GM12878 (cell line): ENCODE results near the gene NPEPPS. TPM values are rescaled to one million over a fixed set of nuclear protein-coding genes. Genes with fewer than 3 reads are reported as not detected.

ENCODE experiments used
- ATAC-seq: fragments of 200-7000 bp; cut with Tn5 transposase; 3 replicates; pipeline ENCODE4 v1.9.1; 2020; ENCODE audit warnings: mild to moderate bottlenecking, moderate library complexity
- BruUV-seq: library from RNA; stranded (reverse); fragments of 400-500 nt; replicated peaks from 2 replicates; lab custom pipeline; 2021; lab: Mats Ljungman, UMichigan
- CTCF ChIA-PET: fragments of 300-600 bp; sonication (Branson Sonifier 250); formaldehyde crosslinking; extraction: SDS; loops from one replicate; lab custom pipeline; 2021; ENCODE audit warnings: inconsistent platforms; lab: Yijun Ruan, JAX
- POLR2A ChIA-PET: fragments of 350-600 bp; formaldehyde crosslinking; extraction: SDS; loops from one replicate; lab custom pipeline; 2021; ENCODE audit warnings: inconsistent platforms; lab: Charles Lee
- RAD21 ChIA-PET: fragments of 300-600 bp; sonication (Branson Sonifier 250); formaldehyde crosslinking; loops from one replicate; lab custom pipeline; 2023; ENCODE audit warnings: antibody characterized with exemption; ENCODE audit not compliant: unreplicated experiment; lab: Charles Lee
- SMC1A ChIA-PET: fragments of 300-600 bp; sonication (Branson Sonifier 250); formaldehyde crosslinking; loops from one replicate; lab custom pipeline; 2023; ENCODE audit not compliant: unreplicated experiment, uncharacterized antibody; lab: Charles Lee
- DNase-seq: peaks from one replicate; pipeline ENCODE4 v3.0.0-alpha.2; 2011; ENCODE audit warnings: low read depth, low spot score
- FAIRE-seq: peaks from 3 replicates; lab custom pipeline; 2011; peaks lifted over from hg19 to GRCh38; lab: Jason Lieb, UNC
- H2AFZ ChIP-seq: 2 replicates; pipeline ENCODE4 v1.6.0; 2011; ENCODE audit warnings: low read depth, low read length, control low read depth; ENCODE audit not compliant: control insufficient read depth
- H3K27ac ChIP-seq: 2 replicates; pipeline ENCODE4 v1.5.1; 2011; ENCODE audit warnings: control low read depth; ENCODE audit not compliant: control insufficient read depth, insufficient read depth
- H3K27me3 ChIP-seq, 2 experiments: replicated peaks in 1 of 2; 2 replicates each; pipeline versions ENCODE4 v1.6.0 to v1.6.1; 2011; ENCODE audit warnings: low read length in 1 of 2; ENCODE audit not compliant: control insufficient read depth in 2 of 2, insufficient read depth in 2 of 2
- H3K36me3 ChIP-seq, 2 experiments: 2 replicates each; pipeline ENCODE4 v1.5.1; 2011; ENCODE audit warnings: low read length in 1 of 2; ENCODE audit not compliant: control insufficient read depth in 2 of 2, insufficient read depth in 2 of 2
- H3K4me1 ChIP-seq: 2 replicates; pipeline ENCODE4 v1.6.1; 2011; ENCODE audit warnings: mild to moderate bottlenecking, low read length, moderate library complexity, mixed read lengths; ENCODE audit not compliant: control insufficient read depth, insufficient read depth
- H3K4me2 ChIP-seq: 2 replicates; pipeline ENCODE4 v1.6.0; 2011; ENCODE audit warnings: control low read depth; ENCODE audit not compliant: control insufficient read depth, insufficient read depth
- H3K4me3 ChIP-seq: fragments of 200-600 bp; sonication (generic); 2 replicates; pipeline ENCODE4 v1.5.1; 2016
- H3K79me2 ChIP-seq: 2 replicates; pipeline ENCODE4 v1.6.0; 2011; ENCODE audit warnings: low read length; ENCODE audit not compliant: control insufficient read depth, insufficient read depth
- H3K9ac ChIP-seq: 2 replicates; pipeline ENCODE4 v1.8.0; 2011; ENCODE audit warnings: low read length, control low read depth, mixed read lengths; ENCODE audit not compliant: control insufficient read depth, insufficient read depth
- H3K9me3 ChIP-seq: replicated peaks from 3 replicates; pipeline ENCODE4 v1.5.1; 2011; ENCODE audit warnings: mild to moderate bottlenecking, low read length; ENCODE audit not compliant: control insufficient read depth, insufficient read depth
- H4K20me1 ChIP-seq: 2 replicates; pipeline ENCODE4 v1.6.0; 2011; ENCODE audit not compliant: control insufficient read depth, insufficient read depth
- BMI1 ChIP-seq: fragments of 450-650 bp; IDR thresholded peaks from 2 replicates; pipeline ENCODE4 v1.6.1; 2016; ENCODE audit warnings: mild to moderate bottlenecking, moderate library complexity, borderline replicate concordance
- CBFB ChIP-seq: IDR thresholded peaks from 2 replicates; pipeline ENCODE4 v1.6.1; 2016; ENCODE audit warnings: antibody characterized with exemption, low read depth
- ESRRA ChIP-seq: IDR thresholded peaks from 2 replicates; pipeline ENCODE4 v1.6.1; 2012; ENCODE audit warnings: mild to moderate bottlenecking, low read length, improper control_type of control experiment
- EZH2 ChIP-seq: IDR thresholded peaks from 2 replicates; pipeline ENCODE4 v1.6.1; 2012; ENCODE audit warnings: low read depth, mild to moderate bottlenecking, control low read depth, inconsistent platforms, low read length, borderline replicate concordance; ENCODE audit not compliant: control insufficient read depth
- HDAC6 ChIP-seq: fragments of 200-600 bp; sonication (generic); IDR thresholded peaks from one replicate; pipeline ENCODE4 v1.8.0; 2017; ENCODE audit warnings: antibody characterized with exemption; ENCODE audit not compliant: unreplicated experiment
- JUNB ChIP-seq: IDR thresholded peaks from 2 replicates; pipeline ENCODE4 v1.6.1; 2016; ENCODE audit warnings: antibody characterized with exemption, mild to moderate bottlenecking
- MTA2 ChIP-seq: fragments of 450-650 bp; IDR thresholded peaks from 2 replicates; pipeline ENCODE4 v1.6.1; 2016; ENCODE audit warnings: low read depth, mild to moderate bottlenecking, moderate library complexity
- MXI1 ChIP-seq: fragments of 150-350 bp; IDR thresholded peaks from 2 replicates; pipeline ENCODE4 v1.6.1; 2011; ENCODE audit warnings: low read depth, mild to moderate bottlenecking, inconsistent platforms, low read length, improper control_type of control experiment
- PBX3 ChIP-seq: IDR thresholded peaks from 2 replicates; pipeline ENCODE4 v1.6.1; 2011; ENCODE audit warnings: mild to moderate bottlenecking, low read depth, low read length, moderate library complexity; ENCODE audit not compliant: insufficient replicate concordance
- SREBF2 ChIP-seq: IDR thresholded peaks from 2 replicates; pipeline ENCODE4 v1.6.1; 2012; ENCODE audit warnings: mild to moderate bottlenecking, low read length
- TBL1XR1 ChIP-seq: IDR thresholded peaks from 2 replicates; pipeline ENCODE4 v1.6.1; 2012; ENCODE audit warnings: low read depth, low read length, improper control_type of control experiment
- ZBTB33 ChIP-seq: fragments of 450-650 bp; IDR thresholded peaks from 2 replicates; pipeline ENCODE4 v1.6.1; 2017; ENCODE audit warnings: mild to moderate bottlenecking
- ZNF274 ChIP-seq: IDR thresholded peaks from one replicate; pipeline ENCODE4 v1.8.0; 2011; ENCODE audit not compliant: insufficient read length, insufficient read depth
- WGBS: methylation state at CpG from one replicate; pipeline ENCODE4 v1.1.6; 2016; ENCODE audit warnings: low lambda C conversion rate; ENCODE audit not compliant: insufficient replicate concordance, insufficient coverage; ENCODE audit errors: missing lambda C conversion rate; 5-methylcytosine and 5-hydroxymethylcytosine counted together
- in situ Hi-C: fragments of 300-500 bp; cut with MboI; formaldehyde crosslinking; loops from 9 replicates; pipeline ENCODE4 v1.14.3; 2018; ENCODE audit warnings: mixed read lengths
- intact Hi-C: fragments of 100-400 bp; cut with micrococcal nuclease; formaldehyde crosslinking; loops from one replicate; pipeline ENCODE4 v1.14.2; 2022; ENCODE audit not compliant: unreplicated experiment
- polyA plus RNA-seq, 11 experiments: library from polyadenylated mRNA; depleted of rRNA in 4 of 11; unstranded in 6 of 11; stranded (reverse) in 5 of 11; fragments of >200 nt; fragmentation: Nextera tagmentation in 4 of 11; fragmentation: Illumina TruSeq in 1 of 11; extraction: Ambion mirVana in 4 of 11; extraction: Trizol in 1 of 11; gene quantifications; 1 replicate in 1 of 11; 2 replicates in 10 of 11; pipeline versions ENCODE4 v1.2.1 to v1.2.3, GENCODE V29; 2011 to 2016; ENCODE audit warnings: inconsistent platforms in 2 of 11, missing spikeins in 2 of 11, low read depth in 1 of 11
- total RNA-seq, 4 experiments: library from RNA; depleted of rRNA in 3 of 4; stranded (reverse); fragments of >200 nt in 3 of 4; fragmentation: Illumina TruSeq in 1 of 4; extraction: Trizol in 1 of 4; gene quantifications; 2 replicates each; pipeline versions ENCODE4 v1.2.1 to v1.2.3, GENCODE V29; 2013 to 2021
- TF ChIP-seq, protein P1 (sequence below): fragments of 450-650 bp; IDR thresholded peaks from 2 replicates; pipeline ENCODE4 v1.6.1; 2017; ENCODE audit warnings: mild to moderate bottlenecking, moderate library complexity
- TF ChIP-seq, protein P2 (sequence below): IDR thresholded peaks from 2 replicates; pipeline ENCODE4 v1.6.1; 2011; ENCODE audit warnings: low read depth, low read length, improper control_type of control experiment, borderline replicate concordance

Gene NPEPPS
- total and polyA plus RNA-seq, 10 of the 15 experiments (the other 5 are each of a cell fraction or from before 2014, with no cell fraction given): 25.8 to 214 (median 64.6) TPM

DNA sequence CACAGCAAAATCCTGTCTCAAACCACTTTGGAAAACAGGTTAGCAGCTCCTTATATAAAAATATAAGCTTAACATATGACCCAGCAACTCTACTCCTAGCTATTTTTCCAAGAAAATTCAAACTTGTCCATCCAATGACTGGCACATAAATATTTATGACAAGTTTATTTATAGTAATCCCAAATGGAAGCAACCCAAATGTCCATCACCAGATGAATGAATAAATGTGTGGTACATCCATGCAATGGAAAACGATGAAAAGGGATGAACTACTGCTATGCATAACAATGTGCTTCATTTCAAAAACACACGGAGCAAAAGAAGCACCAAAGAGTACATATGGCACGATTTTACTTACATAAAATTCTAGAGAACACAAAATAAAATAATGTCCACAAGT lies 109.2 kb downstream of the NPEPPS start (continued):
- TF ChIP-seq, protein P1, sequence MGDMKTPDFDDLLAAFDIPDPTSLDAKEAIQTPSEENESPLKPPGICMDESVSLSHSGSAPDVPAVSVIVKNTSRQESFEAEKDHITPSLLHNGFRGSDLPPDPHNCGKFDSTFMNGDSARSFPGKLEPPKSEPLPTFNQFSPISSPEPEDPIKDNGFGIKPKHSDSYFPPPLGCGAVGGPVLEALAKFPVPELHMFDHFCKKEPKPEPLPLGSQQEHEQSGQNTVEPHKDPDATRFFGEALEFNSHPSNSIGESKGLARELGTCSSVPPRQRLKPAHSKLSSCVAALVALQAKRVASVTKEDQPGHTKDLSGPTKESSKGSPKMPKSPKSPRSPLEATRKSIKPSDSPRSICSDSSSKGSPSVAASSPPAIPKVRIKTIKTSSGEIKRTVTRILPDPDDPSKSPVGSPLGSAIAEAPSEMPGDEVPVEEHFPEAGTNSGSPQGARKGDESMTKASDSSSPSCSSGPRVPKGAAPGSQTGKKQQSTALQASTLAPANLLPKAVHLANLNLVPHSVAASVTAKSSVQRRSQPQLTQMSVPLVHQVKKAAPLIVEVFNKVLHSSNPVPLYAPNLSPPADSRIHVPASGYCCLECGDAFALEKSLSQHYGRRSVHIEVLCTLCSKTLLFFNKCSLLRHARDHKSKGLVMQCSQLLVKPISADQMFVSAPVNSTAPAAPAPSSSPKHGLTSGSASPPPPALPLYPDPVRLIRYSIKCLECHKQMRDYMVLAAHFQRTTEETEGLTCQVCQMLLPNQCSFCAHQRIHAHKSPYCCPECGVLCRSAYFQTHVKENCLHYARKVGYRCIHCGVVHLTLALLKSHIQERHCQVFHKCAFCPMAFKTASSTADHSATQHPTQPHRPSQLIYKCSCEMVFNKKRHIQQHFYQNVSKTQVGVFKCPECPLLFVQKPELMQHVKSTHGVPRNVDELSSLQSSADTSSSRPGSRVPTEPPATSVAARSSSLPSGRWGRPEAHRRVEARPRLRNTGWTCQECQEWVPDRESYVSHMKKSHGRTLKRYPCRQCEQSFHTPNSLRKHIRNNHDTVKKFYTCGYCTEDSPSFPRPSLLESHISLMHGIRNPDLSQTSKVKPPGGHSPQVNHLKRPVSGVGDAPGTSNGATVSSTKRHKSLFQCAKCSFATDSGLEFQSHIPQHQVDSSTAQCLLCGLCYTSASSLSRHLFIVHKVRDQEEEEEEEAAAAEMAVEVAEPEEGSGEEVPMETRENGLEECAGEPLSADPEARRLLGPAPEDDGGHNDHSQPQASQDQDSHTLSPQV: no peak

- peak overlapping the region; percentile 52; the same call in 1 of the 2 replicates for H3K4me2 ChIP-seq
- no peaks in the 10 kb centered on the region for H3K9me3 ChIP-seq
- H2AFZ ChIP-seq: no peak overlapping the region
- H3K4me1 ChIP-seq: peaks cover 6% of the 10 kb centered on the region; the same call in 1 of the 2 replicates
- H3K36me3 ChIP-seq: no peaks in the 10 kb centered on the region; a peak in 1 of 4 replicates
- SMC1A ChIA-PET: no interaction called here
- no peaks in the 10 kb centered on the region for H3K27me3 ChIP-seq
- ATAC-seq (no peak), DNase-seq (no peak), FAIRE-seq (no peak)
- H3K9ac ChIP-seq: no peak overlapping the region
- POLR2A ChIA-PET: no interaction called here
- no TSS peak for BruUV-seq
- WGBS: 68% methylated on average over 4 of the region's 4 CpGs
- H3K79me2 ChIP-seq: no peaks in the 10 kb centered on the region
- intact Hi-C loops: no loop called here
- in situ Hi-C loops: no loop called here
- RAD21 ChIA-PET: no interaction called here
- no peaks in the 10 kb centered on the region for H4K20me1 ChIP-seq
- H3K27ac ChIP-seq: no peak overlapping the region
- no peak overlapping the region for H3K4me3 ChIP-seq
- CTCF ChIA-PET: interaction anchor here (0.6 to 1.1 kb wide), 2 partner anchors 24 to 62 kb away, joined by 3 read pairs; no protein-coding TSS in a partner anchor
- no peak for TF ChIP-seq MXI1
- TF ChIP-seq JUNB: no peak
- TF ChIP-seq PBX3: no peak
- TF ChIP-seq CBFB: no peak
- TF ChIP-seq, protein P2, sequence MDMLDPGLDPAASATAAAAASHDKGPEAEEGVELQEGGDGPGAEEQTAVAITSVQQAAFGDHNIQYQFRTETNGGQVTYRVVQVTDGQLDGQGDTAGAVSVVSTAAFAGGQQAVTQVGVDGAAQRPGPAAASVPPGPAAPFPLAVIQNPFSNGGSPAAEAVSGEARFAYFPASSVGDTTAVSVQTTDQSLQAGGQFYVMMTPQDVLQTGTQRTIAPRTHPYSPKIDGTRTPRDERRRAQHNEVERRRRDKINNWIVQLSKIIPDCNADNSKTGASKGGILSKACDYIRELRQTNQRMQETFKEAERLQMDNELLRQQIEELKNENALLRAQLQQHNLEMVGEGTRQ: no peak
- TF ChIP-seq TBL1XR1: no peak
- TF ChIP-seq SREBF2: no peak
- no peak for TF ChIP-seq ZBTB33
- TF ChIP-seq HDAC6: no peak
- no peak for TF ChIP-seq ZNF274
- TF ChIP-seq ESRRA: no peak
- no peak for TF ChIP-seq MTA2
- no peak for TF ChIP-seq BMI1
- no peak for TF ChIP-seq EZH2
Observed at GRCh38 chr17:47641202-47641601, 110.3 kb downstream of the NPEPPS start.
